PC-9 (cell line): ENCODE measurements around the gene OR8H1. TPM values are rescaled to one million over a fixed set of nuclear protein-coding genes. Genes with fewer than 3 reads are reported as not detected.

Experiments used
- BruUV-seq: library from RNA; stranded (reverse); fragments of 400-500 nt; replicated peaks from 2 replicates; lab custom pipeline; 2021; lab: Mats Ljungman, UMichigan
- CTCF ChIA-PET: fragments of 300-600 bp; sonication (Branson Sonifier 250); formaldehyde crosslinking; loops from one replicate; lab custom pipeline; 2022; ENCODE audit warnings: antibody characterized with exemption; lab: Charles Lee
- POLR2A ChIA-PET: fragments of 300-600 bp; sonication (Branson Sonifier 250); formaldehyde crosslinking; loops from one replicate; lab custom pipeline; 2022; ENCODE audit warnings: antibody characterized with exemption; ENCODE audit not compliant: unreplicated experiment; lab: Charles Lee
- DNase-seq, 2 experiments: peaks; one replicate each; pipeline versions ENCODE4 v3.0.0 to v3.0.0-alpha.2; 2015 to 2022; ENCODE audit warnings: mixed read lengths in 1 of 2
- H2AFZ ChIP-seq: fragments of 200-600 bp; sonication (generic); 2 replicates; pipeline ENCODE4 v1.8.1; 2017; ENCODE audit warnings: antibody characterized with exemption
- H3F3A ChIP-seq: fragments of 200-600 bp; sonication (generic); 2 replicates; pipeline ENCODE4 v1.8.1; 2017; ENCODE audit warnings: antibody characterized with exemption, mild to moderate bottlenecking, low read depth; ENCODE audit not compliant: insufficient read depth
- H3K27ac ChIP-seq: fragments of 200-600 bp; sonication (generic); 2 replicates; pipeline ENCODE4 v1.6.1; 2016; ENCODE audit warnings: mixed run types
- H3K27me3 ChIP-seq: fragments of 200-600 bp; sonication (generic); 2 replicates; pipeline ENCODE4 v1.6.1; 2016; ENCODE audit warnings: low read depth, mixed run types; ENCODE audit not compliant: insufficient read depth
- H3K36me3 ChIP-seq: fragments of 200-600 bp; sonication (generic); 2 replicates; pipeline ENCODE4 v1.6.1; 2016; ENCODE audit warnings: low read depth, mixed run types
- H3K4me1 ChIP-seq: fragments of 200-600 bp; sonication (generic); replicated peaks from 2 replicates; pipeline ENCODE4 v1.6.1; 2016; ENCODE audit warnings: mixed run types; ENCODE audit not compliant: insufficient read depth
- H3K4me2 ChIP-seq: fragments of 200-600 bp; sonication (generic); 2 replicates; pipeline ENCODE4 v1.6.1; 2017; ENCODE audit warnings: mixed run types
- H3K4me3 ChIP-seq: fragments of 200-600 bp; sonication (generic); 2 replicates; pipeline ENCODE4 v1.6.1; 2016; ENCODE audit warnings: mixed run types
- H3K79me2 ChIP-seq: fragments of 200-600 bp; sonication (generic); 2 replicates; pipeline ENCODE4 v1.6.1; 2017; ENCODE audit warnings: low read depth, mixed run types
- H3K9me2 ChIP-seq: fragments of 200-600 bp; sonication (generic); 2 replicates; pipeline ENCODE4 v1.8.1; 2017; ENCODE audit warnings: mild to moderate bottlenecking; ENCODE audit not compliant: insufficient read depth
- H3K9me3 ChIP-seq: fragments of 200-600 bp; sonication (generic); 2 replicates; pipeline ENCODE4 v1.8.1; 2016; ENCODE audit warnings: low read depth; ENCODE audit not compliant: insufficient read depth
- H4K20me1 ChIP-seq: fragments of 200-600 bp; sonication (generic); 2 replicates; pipeline ENCODE4 v1.8.1; 2017; ENCODE audit not compliant: insufficient read depth
- CTCF ChIP-seq: fragments of 200-600 bp; sonication (generic); conservative IDR thresholded peaks from 2 replicates; pipeline ENCODE4 v1.6.1; 2017; ENCODE audit warnings: mixed run types, antibody characterized with exemption, mild to moderate bottlenecking, moderate library complexity
- EZH2 ChIP-seq: fragments of 200-600 bp; sonication (generic); IDR thresholded peaks from 2 replicates; pipeline ENCODE4 v1.8.0; 2017; ENCODE audit warnings: antibody characterized with exemption, low read depth
- intact Hi-C: fragments of 100-400 bp; cut with micrococcal nuclease; formaldehyde crosslinking; loops from one replicate; pipeline ENCODE4 v1.10.0; 2022; ENCODE audit not compliant: unreplicated experiment
- total RNA-seq: library from RNA; stranded (reverse); gene quantifications from 2 replicates; pipeline ENCODE4 v1.2.3, GENCODE V29; 2021

OR8H1 gene
- total RNA-seq, 1 experiment from 2014 or later: not detected

DNA sequence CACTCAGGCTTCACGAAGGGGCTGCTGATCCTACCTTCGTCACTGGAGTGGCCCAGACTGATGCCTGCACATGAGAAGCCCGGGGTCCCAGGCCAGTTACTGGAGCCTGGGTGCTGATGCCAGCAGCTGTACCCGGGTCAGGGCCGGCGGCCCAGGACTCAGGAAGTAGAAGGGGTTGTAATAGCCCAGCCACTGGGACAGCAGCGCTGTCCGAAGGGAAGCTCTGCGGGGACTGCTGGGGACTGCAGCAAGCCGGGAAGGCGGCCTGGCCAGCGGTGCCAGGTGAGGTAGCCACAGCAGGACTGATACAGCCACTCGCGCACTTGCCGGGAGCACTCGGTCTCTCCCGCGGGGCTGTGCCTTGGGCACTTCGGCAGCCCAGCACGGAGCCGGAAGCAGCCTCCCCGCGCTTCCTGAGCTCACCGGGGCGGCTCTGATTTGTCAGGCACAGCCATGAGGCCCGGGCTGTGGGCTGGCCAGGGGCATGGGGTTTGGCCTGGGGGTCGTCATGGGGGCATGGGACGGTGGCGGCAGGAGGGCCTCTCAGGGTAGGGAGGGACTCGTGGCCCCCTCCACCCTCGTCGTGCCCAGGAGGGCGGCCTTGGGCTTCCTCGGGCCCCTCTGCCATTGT, 39.9 kb upstream of the OR8H1 start:
- Histone ChIP-seq H3K27ac (no peak overlapping the region), H3K9me3 (no peaks in the 10 kb centered on the region; the same call in 1 of the 2 replicates), H3F3A (no peaks in the 10 kb centered on the region), H3K4me3 (no peak overlapping the region), H3K79me2 (no peaks in the 10 kb centered on the region), H3K4me2 (no peak overlapping the region), H2AFZ (no peak overlapping the region), H4K20me1 (no peaks in the 10 kb centered on the region), H3K27me3 (no peaks in the 10 kb centered on the region), H3K4me1 (no peaks in the 10 kb centered on the region), H3K9me2 (no peaks in the 10 kb centered on the region), H3K36me3 (no peaks in the 10 kb centered on the region)
- ChIA-PET POLR2A (interaction anchor here (0.6 kb wide), 1 partner anchor 45 kb away, joined by 6 read pairs; no protein-coding TSS in a partner anchor), CTCF (no interaction called here)
- DNase-seq: no peak
- TF ChIP-seq CTCF: no peak
- TF ChIP-seq EZH2: no peak
- BruUV-seq: no TSS peak
- intact Hi-C loops: no loop called here

DNA sequence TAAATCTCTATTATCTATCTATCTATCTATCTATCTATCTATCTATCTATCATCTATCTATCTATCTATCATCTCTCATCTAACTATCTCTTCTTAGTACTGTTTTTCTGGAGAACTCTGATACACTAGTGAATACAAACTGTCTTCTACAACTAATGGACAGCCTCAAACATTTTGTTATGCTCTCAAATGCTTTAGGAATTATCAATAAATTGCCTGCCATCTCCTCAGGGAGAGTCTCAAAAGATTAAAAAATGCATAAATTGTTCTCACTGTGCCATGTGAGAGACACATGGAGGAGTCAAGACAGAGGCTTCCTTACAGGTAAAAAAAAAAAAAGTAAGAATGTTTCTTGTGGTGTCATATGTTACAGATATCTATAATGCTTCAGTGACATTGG, 22.8 kb upstream of the OR8H1 start, which contains the start of gene OR8K3:
OR8K3 (plus strand) TSS at position 301 of the 400 bp plus-strand sequence. CDS start 3,163 bp downstream, outside the sequence.
- intact Hi-C loops: no loop called here
- BruUV-seq: no TSS peak

DNA sequence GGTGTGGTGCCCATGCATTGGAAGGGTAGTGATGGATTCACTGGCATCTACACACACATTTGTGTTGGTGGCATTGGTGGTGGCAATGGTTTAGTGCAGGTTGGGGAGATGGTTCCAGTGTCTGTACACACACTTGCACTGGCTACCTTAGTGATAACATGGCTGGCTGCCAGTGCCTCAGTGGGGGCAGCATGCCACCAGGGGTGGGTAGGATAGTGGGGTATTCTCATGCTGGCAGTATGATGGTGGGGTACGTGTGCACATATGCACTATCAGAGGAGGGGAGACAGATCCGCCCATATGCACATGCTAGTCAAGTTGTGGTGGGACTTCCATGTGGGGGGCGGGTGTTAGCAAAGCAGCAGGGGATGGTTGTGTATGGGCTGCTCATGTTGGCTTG, 15.8 kb upstream of the OR8H1 start:
- no peaks in the 10 kb centered on the region for H4K20me1 ChIP-seq
- H3K4me1 ChIP-seq: no peaks in the 10 kb centered on the region
- CTCF ChIA-PET: no interaction called here
- POLR2A ChIA-PET: no interaction called here
- no peak for DNase-seq
- H3K79me2 ChIP-seq: no peaks in the 10 kb centered on the region
- no peaks in the 10 kb centered on the region for H3F3A ChIP-seq
- no peaks in the 10 kb centered on the region for H3K36me3 ChIP-seq
- no peaks in the 10 kb centered on the region for H3K27me3 ChIP-seq
- TF ChIP-seq CTCF: no peak
- no peak for TF ChIP-seq EZH2
- H2AFZ ChIP-seq: no peak overlapping the region
- intact Hi-C loops: no loop called here
- H3K27ac ChIP-seq: no peak overlapping the region
- H3K9me2 ChIP-seq: no peaks in the 10 kb centered on the region
- BruUV-seq: no TSS peak
- H3K4me3 ChIP-seq: no peak overlapping the region
- no peaks in the 10 kb centered on the region for H3K9me3 ChIP-seq
- no peak overlapping the region for H3K4me2 ChIP-seq

More for the DNA sequence above, 22.8 kb upstream of the OR8H1 start, which contains the start of gene OR8K3:
- H3F3A ChIP-seq: no peaks in the 10 kb centered on the region
- H3K79me2 ChIP-seq: no peaks in the 10 kb centered on the region
- H3K27ac ChIP-seq: no peak within 1 kb of the TSS
- no peak within 1 kb of the TSS for H3K4me2 ChIP-seq
- H3K9me2 ChIP-seq: no peaks in the 10 kb centered on the region; the same call in 1 of the 2 replicates
- peaks cover 14% of the 10 kb centered on the region; the same call in 1 of the 2 replicates for H3K27me3 ChIP-seq
- no peak for DNase-seq
- POLR2A ChIA-PET: no interaction called here
- H4K20me1 ChIP-seq: no peaks in the 10 kb centered on the region
- no peak within 1 kb of the TSS for H2AFZ ChIP-seq
- CTCF ChIA-PET: no interaction called here
- H3K9me3 ChIP-seq: no peaks in the 10 kb centered on the region
- no peaks in the 10 kb centered on the region for H3K4me1 ChIP-seq
- no peak for TF ChIP-seq CTCF
- no peak for TF ChIP-seq EZH2
- no peaks in the 10 kb centered on the region for H3K36me3 ChIP-seq
- H3K4me3 ChIP-seq: no peak within 1 kb of the TSS
